SK-N-SH treated with all-trans-retinoic acid at 6 μM for 48 hours (cell line): Measurements from ENCODE around the gene ATP10B.

Source experiments
- ARNTL ChIP-seq: fragments of 450-650 bp; formaldehyde crosslinking; IDR thresholded peaks from 2 replicates; pipeline ENCODE4 v1.5.0; 2020; ENCODE audit warnings: low read depth, mild to moderate bottlenecking, moderate library complexity, borderline replicate concordance
- BACH2 ChIP-seq: fragments of 250-450 bp; sonication (Bioruptor Pico); IDR thresholded peaks from 2 replicates; pipeline ENCODE4 v1.9.0; 2021; ENCODE audit warnings: mild to moderate bottlenecking, borderline replicate concordance
- POU6F1 ChIP-seq: fragments of 250-450 bp; sonication (Bioruptor Pico); IDR thresholded peaks from 2 replicates; pipeline ENCODE4 v1.8.0; 2021; ENCODE audit warnings: low read depth, mild to moderate bottlenecking, moderate library complexity, borderline replicate concordance
- RARB ChIP-seq: fragments of 250-450 bp; sonication (Bioruptor Pico); IDR thresholded peaks from 2 replicates; pipeline ENCODE4 v1.8.0; 2021; ENCODE audit warnings: mild to moderate bottlenecking, moderate library complexity
- ZFP30 ChIP-seq: fragments of 450-650 bp; formaldehyde crosslinking; IDR thresholded peaks from 2 replicates; pipeline ENCODE4 v1.5.0; 2022; ENCODE audit warnings: mild to moderate bottlenecking, moderate library complexity

GRCh38 chr5:160524827-160525226 is 327.2 kb downstream of the ATP10B start:
- TF ChIP-seq ARNTL (CRISPR knock-in tag): no peak
- no peak for TF ChIP-seq POU6F1 (CRISPR knock-in tag)
- TF ChIP-seq RARB: no peak
- TF ChIP-seq BACH2: no peak
- TF ChIP-seq ZFP30 (CRISPR knock-in tag): no peak
